ENCODE data around the gene ATRNL1. TPM values are rescaled to one million over a fixed set of nuclear protein-coding genes. Genes with fewer than 3 reads are reported as not detected.
"Not testable (repeated sequence)": the region's sequence is repeated elsewhere in the genome, so short reads cannot be mapped to it uniquely, and the experiment has no call there.

Gene ATRNL1
- total RNA-seq, 4 donors from 2014 or later: 0.93 to 19.0 (median 8.7) TPM

- H3K36me3 ChIP-seq: no peaks in the 10 kb centered on the region
- H3K27ac ChIP-seq: no peak overlapping the region
- no peak overlapping the region for H3K4me3 ChIP-seq
- WGBS, 2 donors (ENCODE audit: low coverage in 1 of 2): 89 to 100% methylated on average over 2 of the region's 2 CpGs
- no peak for TF ChIP-seq POLR2A (IDR thresholded peaks at IDR 0.05)
- no peak for TF ChIP-seq EP300 (IDR thresholded peaks at IDR 0.05)
- TF ChIP-seq, protein P1, sequence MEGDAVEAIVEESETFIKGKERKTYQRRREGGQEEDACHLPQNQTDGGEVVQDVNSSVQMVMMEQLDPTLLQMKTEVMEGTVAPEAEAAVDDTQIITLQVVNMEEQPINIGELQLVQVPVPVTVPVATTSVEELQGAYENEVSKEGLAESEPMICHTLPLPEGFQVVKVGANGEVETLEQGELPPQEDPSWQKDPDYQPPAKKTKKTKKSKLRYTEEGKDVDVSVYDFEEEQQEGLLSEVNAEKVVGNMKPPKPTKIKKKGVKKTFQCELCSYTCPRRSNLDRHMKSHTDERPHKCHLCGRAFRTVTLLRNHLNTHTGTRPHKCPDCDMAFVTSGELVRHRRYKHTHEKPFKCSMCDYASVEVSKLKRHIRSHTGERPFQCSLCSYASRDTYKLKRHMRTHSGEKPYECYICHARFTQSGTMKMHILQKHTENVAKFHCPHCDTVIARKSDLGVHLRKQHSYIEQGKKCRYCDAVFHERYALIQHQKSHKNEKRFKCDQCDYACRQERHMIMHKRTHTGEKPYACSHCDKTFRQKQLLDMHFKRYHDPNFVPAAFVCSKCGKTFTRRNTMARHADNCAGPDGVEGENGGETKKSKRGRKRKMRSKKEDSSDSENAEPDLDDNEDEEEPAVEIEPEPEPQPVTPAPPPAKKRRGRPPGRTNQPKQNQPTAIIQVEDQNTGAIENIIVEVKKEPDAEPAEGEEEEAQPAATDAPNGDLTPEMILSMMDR (IDR thresholded peaks at IDR 0.05): no peak
- no peak for TF ChIP-seq POLR2AphosphoS5 (IDR thresholded peaks at IDR 0.05)
- H3K27me3 ChIP-seq: no peaks in the 10 kb centered on the region
- no peaks in the 10 kb centered on the region for H3K9me3 ChIP-seq
- H3K4me1 ChIP-seq: no peaks in the 10 kb centered on the region
- no peak for ATAC-seq
These were observed 627.0 kb downstream of the ATRNL1 start for GRCh38 chr10:115720121-115720520.

GRCh38 chr10:115727129-115727528 lies 634.0 kb downstream of the ATRNL1 start:
- TF ChIP-seq EP300 (IDR thresholded peaks at IDR 0.05): no peak
- no peak for TF ChIP-seq POLR2AphosphoS5 (IDR thresholded peaks at IDR 0.05)
- TF ChIP-seq, protein P1 (IDR thresholded peaks at IDR 0.05): no peak
- TF ChIP-seq POLR2A (IDR thresholded peaks at IDR 0.05): no peak
- no peak overlapping the region for H3K4me3 ChIP-seq
- H3K27me3 ChIP-seq: no peaks in the 10 kb centered on the region
- 58 to 69% methylated on average over 5 of the region's 5 CpGs for WGBS, 2 donors (ENCODE audit: low coverage in 1 of 2)
- no peaks in the 10 kb centered on the region for H3K4me1 ChIP-seq
- H3K9me3 ChIP-seq: no peaks in the 10 kb centered on the region
- ATAC-seq: no peak
- H3K36me3 ChIP-seq: no peaks in the 10 kb centered on the region
- H3K27ac ChIP-seq: no peak overlapping the region

DNA sequence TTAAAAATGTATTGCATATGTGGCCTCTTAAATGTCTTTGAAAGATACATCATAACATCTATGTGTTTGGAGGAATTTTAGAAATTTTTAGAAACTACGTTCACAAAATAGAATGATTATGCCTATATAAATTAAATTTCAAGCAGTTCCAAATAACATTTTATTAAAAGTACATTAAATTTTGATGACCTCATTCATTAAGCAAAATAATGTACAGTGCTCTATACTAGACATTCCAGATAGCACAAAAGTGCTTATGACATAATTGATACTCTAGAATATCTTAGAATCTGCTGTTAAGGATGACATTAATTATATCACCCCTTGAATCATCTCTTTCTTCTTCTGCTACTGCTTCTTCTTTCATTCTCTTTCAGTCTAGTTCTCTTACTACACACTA lies 650.9 kb downstream of the ATRNL1 start:
- Histone ChIP-seq H3K27me3 (no peaks in the 10 kb centered on the region), H3K4me3 (no peak overlapping the region), H3K4me1 (no peaks in the 10 kb centered on the region), H3K36me3 (no peaks in the 10 kb centered on the region), H3K9me3 (no peaks in the 10 kb centered on the region), H3K27ac (no peak overlapping the region)
- WGBS, 2 donors (ENCODE audit: low coverage in 1 of 2): 71 to 79% methylated on average over 1 of the region's 1 CpG
- no peak for ATAC-seq
- TF ChIP-seq, protein P1 (IDR thresholded peaks at IDR 0.05): no peak
- TF ChIP-seq POLR2A (IDR thresholded peaks at IDR 0.05) (no peak), POLR2AphosphoS5 (IDR thresholded peaks at IDR 0.05) (no peak), EP300 (IDR thresholded peaks at IDR 0.05) (no peak)

GRCh38 chr10:115745943-115746342 lies 652.8 kb downstream of the ATRNL1 start:
- Histone ChIP-seq H3K9me3 (peaks cover 0 to 3% (median 0%) of the 10 kb centered on the region in 3 donors), H3K4me1 (no peaks in the 10 kb centered on the region), H3K27me3 (no peaks in the 10 kb centered on the region), H3K27ac (no peak overlapping the region), H3K36me3 (no peaks in the 10 kb centered on the region), H3K4me3 (no peak overlapping the region)
- WGBS, 2 donors (ENCODE audit: low coverage in 1 of 2): 85 to 100% methylated on average over 2 of the region's 2 CpGs
- ATAC-seq: no peak
- TF ChIP-seq POLR2AphosphoS5 (IDR thresholded peaks at IDR 0.05): no peak
- no peak for TF ChIP-seq EP300 (IDR thresholded peaks at IDR 0.05)
- no peak for TF ChIP-seq POLR2A (IDR thresholded peaks at IDR 0.05)
- TF ChIP-seq, protein P1 (IDR thresholded peaks at IDR 0.05): no peak

- TF ChIP-seq POLR2A (IDR thresholded peaks at IDR 0.05) (no peak), POLR2AphosphoS5 (IDR thresholded peaks at IDR 0.05) (no peak), EP300 (IDR thresholded peaks at IDR 0.05) (no peak)
- TF ChIP-seq, protein P1 (IDR thresholded peaks at IDR 0.05): no peak
These were observed 654.6 kb downstream of the ATRNL1 start for GRCh38 chr10:115747811-115748210.

GRCh38 chr10:115758488-115758887 lies 665.3 kb downstream of the ATRNL1 start:
- H3K27me3 ChIP-seq, H3K27ac ChIP-seq, ATAC-seq, H3K36me3 ChIP-seq, H3K4me1 ChIP-seq, H3K9me3 ChIP-seq, H3K4me3 ChIP-seq: not testable (repeated sequence)
- WGBS, 2 donors (ENCODE audit: low coverage in 1 of 2): 69 to 75% methylated on average over 2 to 6 of the region's 8 CpGs

More at GRCh38 chr10:115747811-115748210, 654.6 kb downstream of the ATRNL1 start:
- ATAC-seq: no peak
- H3K4me1 ChIP-seq: no peaks in the 10 kb centered on the region
- H3K4me3 ChIP-seq: no peak overlapping the region
- no peaks in the 10 kb centered on the region for H3K36me3 ChIP-seq
- WGBS, 2 donors (ENCODE audit: low coverage in 1 of 2): 85 to 100% methylated on average over 1 to 2 of the region's 2 CpGs
- peaks cover 0 to 6% (median 0%) of the 10 kb centered on the region in 3 donors for H3K9me3 ChIP-seq
- H3K27ac ChIP-seq: no peak overlapping the region
- H3K27me3 ChIP-seq: no peaks in the 10 kb centered on the region
